Activated T-cell treated with anti-CD3 and anti-CD28 coated beads, Interleukin-2, amount 50 U/mL, for 24 hours (primary cell): ENCODE results near the gene BCL7A.

Source experiments
- DNase-seq: peaks from one replicate; pipeline ENCODE4 v3.0.0-alpha.2; 2020
- H3K27ac Mint-ChIP-seq: 2 replicates; pipeline ENCODE4 v1.8.0; 2020; ENCODE audit warnings: mild to moderate bottlenecking, mixed read lengths
- H3K27me3 Mint-ChIP-seq: 2 replicates; pipeline ENCODE4 v1.8.0; 2020; ENCODE audit warnings: mixed read lengths
- H3K36me3 Mint-ChIP-seq: 2 replicates; pipeline ENCODE4 v1.8.0; 2020; ENCODE audit warnings: low read depth, mixed read lengths
- H3K4me1 Mint-ChIP-seq: 2 replicates; pipeline ENCODE4 v1.8.0; 2020; ENCODE audit warnings: low read depth, mixed read lengths
- H3K4me3 Mint-ChIP-seq: 2 replicates; pipeline ENCODE4 v1.8.0; 2020; ENCODE audit warnings: mild to moderate bottlenecking, moderate library complexity, mixed read lengths
- H3K9me3 Mint-ChIP-seq: 2 replicates; pipeline ENCODE4 v1.8.0; 2020; ENCODE audit warnings: mixed read lengths

Gene BCL7A

GRCh38 chr12:122111089-122111641 lies 89.5 kb downstream of the BCL7A start:
- peaks cover 17% of the 10 kb centered on the region for H3K36me3 Mint-ChIP-seq
- peak overlapping the region; percentile 33 for H3K27ac Mint-ChIP-seq
- no peaks in the 10 kb centered on the region for H3K27me3 Mint-ChIP-seq
- H3K9me3 Mint-ChIP-seq = no peaks in the 10 kb centered on the region
- no peak for DNase-seq
- H3K4me3 Mint-ChIP-seq = no peak overlapping the region
- H3K4me1 Mint-ChIP-seq = peaks cover 54% of the 10 kb centered on the region
